C4-2B (cell line): ENCODE data around the gene IRAK4.

Experiments used
- CTCF ChIP-seq: fragments of 450-650 bp; conservative IDR thresholded peaks from 2 replicates; pipeline ENCODE4 v1.5.1; 2017; ENCODE audit warnings: mild to moderate bottlenecking
- ZFX ChIP-seq: fragments of 450-650 bp; IDR thresholded peaks from 2 replicates; pipeline ENCODE4 v1.6.1; 2017

GRCh38 chr12:43805149-43805859 is 46.6 kb downstream of the IRAK4 start:
- TF ChIP-seq CTCF (no peak), ZFX (no peak)
